ENCODE results near the gene YPEL2.
A peak's percentile ranks its signal among the peaks of the same experiment; 100 is the strongest.

The YPEL2 gene

DNA sequence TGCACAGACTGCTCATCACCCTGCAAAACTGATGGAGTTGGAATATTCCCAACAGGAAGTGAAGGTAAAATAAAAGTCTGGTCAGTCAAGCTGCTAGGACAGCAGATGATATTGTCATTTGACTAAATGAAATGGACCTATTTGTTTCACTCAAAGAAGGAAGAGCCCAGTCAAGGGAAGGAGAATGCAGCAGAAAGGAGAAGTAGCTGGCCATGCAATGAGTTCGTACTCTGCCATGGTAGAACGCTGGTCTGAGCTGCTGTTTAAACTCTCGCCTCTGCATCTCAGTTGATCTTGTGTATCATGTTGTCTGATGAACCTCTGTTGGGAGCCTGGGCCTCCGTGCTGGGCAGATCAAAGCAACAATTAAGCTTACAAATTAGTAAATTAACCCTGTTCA, 15.6 kb upstream of the YPEL2 start:
- no peak overlapping the region for H3K4me3 ChIP-seq (ENCODE audit: low read length)
- no peak for TF ChIP-seq ZNF274 (IDR thresholded peaks at IDR 0.05; ENCODE audit: low read depth, low read length)

DNA sequence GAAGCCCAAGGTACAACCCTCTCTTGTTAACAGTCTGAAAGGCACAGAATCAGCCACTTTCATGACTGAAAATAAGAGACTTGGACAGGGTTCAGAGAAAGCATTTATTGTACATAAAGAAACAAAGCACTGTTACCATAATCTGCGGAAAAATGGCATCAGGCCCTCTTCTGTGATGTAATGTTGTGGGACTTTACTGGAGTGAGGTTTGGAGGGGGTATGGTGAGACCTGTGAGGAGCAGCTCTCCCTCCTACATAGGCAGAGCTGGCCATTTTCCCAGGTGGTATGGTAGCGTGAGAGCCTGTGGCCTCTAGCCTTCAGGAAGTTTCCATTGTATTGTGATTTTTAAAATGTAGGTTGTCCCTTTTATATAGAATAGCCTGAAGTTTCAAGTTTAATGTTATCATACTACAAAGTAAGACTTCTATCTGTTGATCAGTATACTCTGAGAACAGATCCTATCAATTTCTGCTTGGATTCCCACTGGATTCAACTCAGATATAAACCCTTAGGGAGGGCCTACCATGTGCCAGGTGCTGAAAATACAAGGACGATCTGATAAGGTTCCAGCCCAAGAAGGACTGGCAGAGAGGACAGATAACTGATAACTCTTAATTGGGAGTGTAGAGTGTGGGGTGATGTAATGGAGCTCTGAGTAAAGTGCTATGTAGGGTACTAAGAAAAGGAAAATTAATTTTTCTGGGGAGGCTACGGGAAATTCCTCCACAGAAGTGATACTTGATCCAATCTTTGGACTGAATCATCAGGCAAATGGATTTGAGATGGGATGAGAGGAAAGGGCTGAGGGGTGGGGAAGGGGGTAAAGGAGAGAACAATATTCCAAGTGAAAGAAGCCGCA, 4.1 kb upstream of the YPEL2 start:
- no peak for TF ChIP-seq ZNF274 (IDR thresholded peaks at IDR 0.05; ENCODE audit: low read depth, low read length)
- no peak overlapping the region for H3K4me3 ChIP-seq (ENCODE audit: low read length)

DNA sequence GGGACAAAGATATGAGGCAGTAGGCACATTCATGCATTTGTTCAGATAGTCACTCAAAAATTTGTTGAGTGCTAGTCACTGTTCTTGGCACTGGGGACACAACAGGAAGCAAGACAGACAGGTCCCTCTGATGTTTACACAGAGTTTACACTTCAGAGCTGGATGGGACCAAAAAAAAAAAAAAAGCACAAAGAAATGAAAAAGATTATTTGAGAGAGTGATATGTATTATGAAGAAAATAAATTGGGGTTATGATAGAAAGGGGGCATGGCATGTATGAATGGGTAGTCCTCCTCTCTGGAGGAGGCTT, 3.5 kb upstream of the YPEL2 start:
- no peak overlapping the region for H3K4me3 ChIP-seq (ENCODE audit: low read length)
- no peak for TF ChIP-seq ZNF274 (IDR thresholded peaks at IDR 0.05; ENCODE audit: low read depth, low read length)

DNA sequence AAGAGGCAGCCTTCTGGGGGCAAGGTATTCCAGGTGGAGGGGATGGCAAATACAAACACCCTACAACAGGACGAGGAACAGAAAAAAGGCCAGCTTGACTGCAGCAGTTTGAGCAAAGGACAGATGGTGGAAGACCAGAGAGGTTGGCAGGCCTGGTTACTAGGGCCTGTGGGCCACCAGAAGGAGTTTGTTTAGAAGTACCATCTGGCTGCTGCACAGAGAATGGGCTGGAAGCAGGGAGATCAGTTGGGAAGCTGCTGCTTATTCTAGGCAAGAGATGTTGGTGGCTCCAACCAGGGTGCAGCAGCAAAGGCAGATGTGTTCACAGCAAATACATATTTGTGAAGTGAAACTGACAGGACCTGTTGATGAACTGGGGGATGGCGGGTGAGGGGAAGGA, 2.9 kb upstream of the YPEL2 start:
- no peak for TF ChIP-seq ZNF274 (IDR thresholded peaks at IDR 0.05; ENCODE audit: low read depth, low read length)
- H3K4me3 ChIP-seq (ENCODE audit: low read length), result no peak overlapping the region

DNA sequence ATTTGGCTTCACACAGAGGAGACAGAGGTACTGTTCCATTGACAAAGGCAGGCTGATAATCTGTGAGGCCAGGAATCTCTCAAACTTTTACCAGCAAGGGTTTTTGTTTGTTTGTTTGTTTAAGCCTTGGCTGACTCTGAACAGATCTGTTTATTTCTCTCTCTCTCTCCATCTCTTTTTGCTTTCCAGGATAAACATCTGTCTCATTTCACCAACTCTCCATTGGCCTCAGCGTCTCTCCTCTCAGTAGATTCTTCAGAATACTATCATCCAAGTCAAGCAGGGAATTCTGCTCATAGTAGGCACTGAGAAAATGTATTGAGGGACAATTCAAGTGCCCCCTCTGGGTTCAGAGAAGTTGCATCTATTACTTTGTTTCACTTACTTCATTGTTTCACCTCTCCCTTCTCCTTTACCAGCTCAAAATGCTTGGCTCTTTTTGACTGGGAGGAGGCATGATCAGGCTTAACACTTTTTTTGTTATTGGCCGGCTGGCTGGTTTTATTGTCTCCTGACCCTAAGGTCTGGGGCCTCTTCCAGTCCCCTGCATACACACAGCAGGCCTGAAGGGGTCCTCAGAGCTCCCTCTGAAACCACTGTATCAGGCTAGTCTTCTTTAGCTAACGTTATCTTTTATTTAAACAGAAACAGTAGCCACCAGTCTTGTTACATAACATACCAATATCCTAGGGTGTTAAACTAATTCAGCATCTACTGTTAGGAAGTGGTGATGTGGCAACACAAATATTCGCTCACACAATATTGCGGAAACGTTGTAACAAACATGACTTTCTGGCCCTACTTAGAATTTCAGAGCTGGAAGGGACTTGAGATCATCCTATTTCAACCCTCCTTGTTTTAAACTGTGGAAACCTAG, 2.0 kb upstream of the YPEL2 start:
- no peak for TF ChIP-seq ZNF274 (IDR thresholded peaks at IDR 0.05; ENCODE audit: low read depth, low read length)
- no peak overlapping the region for H3K4me3 ChIP-seq (ENCODE audit: low read length)

DNA sequence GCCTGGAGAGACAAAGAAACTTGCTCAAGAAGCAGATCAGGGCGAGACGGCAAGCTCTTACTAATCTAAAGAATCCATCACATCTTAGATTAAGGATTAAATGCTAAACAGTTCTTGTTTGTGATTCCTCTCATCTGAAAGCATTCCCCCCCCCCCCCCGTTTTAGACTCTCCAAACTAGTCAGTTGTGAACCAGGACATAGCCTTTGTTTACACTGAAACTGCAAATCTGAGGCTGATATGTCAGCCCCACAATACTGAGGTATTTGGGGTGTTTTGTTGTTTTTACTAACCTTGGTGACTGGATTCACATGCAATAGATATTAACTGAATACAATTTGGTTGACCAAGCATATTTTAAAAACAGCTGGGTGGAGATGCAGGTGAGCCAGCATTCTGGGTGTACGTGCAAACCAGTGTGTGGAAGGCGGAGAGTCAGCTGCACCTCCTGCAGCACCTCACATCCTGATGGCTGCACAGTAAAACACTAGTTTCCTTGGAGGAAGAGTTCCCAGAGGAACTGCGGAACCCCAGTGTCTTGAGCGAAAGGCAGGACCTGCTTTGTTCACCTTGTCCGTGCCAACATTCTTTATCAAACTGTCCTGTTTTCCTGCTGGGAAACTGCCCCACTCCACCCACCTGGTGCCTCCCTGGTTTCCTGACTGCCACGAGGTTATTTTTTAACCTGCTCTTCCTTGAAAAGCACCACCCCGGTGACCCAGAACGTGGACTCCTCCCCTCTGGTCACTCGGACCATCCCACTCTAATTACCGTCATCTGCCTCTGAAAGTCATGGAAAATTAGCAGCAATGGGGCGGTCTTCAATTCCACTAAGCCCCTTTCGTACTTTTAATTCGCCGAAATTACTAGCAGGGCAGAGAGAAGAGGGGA, 1.2 kb upstream of the YPEL2 start:
- no peak for TF ChIP-seq ZNF274 (IDR thresholded peaks at IDR 0.05; ENCODE audit: low read depth, low read length)
- H3K4me3 ChIP-seq (ENCODE audit: low read length), result no peak overlapping the region

DNA sequence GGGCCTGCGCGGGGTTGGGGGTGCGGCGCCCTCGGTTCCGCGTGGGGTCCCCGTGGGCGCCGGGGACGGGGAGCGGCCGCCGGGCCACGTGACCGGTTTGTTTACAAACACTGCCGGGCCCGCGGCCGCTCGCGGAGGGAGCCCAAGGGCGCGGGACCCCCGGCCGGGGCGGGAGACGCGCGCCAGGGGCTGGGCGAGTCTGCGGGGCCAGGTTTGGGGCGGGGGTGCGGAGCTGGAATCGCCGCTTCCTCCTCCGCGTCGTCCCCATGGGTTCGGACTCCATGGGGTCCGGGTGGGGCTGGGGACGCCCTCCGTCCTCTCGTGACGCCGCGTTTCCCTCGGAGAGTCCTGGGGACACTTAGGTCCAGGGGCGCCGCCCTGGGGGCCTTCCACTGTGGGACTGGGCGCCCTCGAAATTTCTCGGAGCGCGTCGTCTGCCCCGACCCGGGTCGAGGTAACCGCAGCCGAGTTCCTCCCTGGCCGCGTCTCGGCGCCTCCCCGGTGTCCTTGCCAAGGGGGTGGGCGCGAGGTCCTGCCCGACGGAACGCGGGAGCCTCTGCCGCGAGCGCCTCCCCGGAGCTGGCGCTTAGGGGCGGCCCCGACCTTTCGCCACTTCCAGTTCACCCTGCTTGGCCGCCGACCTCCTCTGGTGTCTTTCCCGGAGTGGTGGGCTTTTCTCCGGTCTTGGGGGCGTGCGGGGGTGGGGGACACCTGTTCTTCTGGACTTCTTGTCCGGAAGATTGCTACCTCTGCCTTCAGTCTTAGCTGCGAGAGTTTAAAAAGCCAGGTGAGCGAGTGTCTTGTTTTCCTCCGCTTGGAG, 684 bp downstream of the YPEL2 start:
- no peak for TF ChIP-seq ZNF274 (IDR thresholded peaks at IDR 0.05; ENCODE audit: low read depth, low read length)
- H3K4me3 ChIP-seq (ENCODE audit: low read length), result peak overlapping the region; percentile 82

DNA sequence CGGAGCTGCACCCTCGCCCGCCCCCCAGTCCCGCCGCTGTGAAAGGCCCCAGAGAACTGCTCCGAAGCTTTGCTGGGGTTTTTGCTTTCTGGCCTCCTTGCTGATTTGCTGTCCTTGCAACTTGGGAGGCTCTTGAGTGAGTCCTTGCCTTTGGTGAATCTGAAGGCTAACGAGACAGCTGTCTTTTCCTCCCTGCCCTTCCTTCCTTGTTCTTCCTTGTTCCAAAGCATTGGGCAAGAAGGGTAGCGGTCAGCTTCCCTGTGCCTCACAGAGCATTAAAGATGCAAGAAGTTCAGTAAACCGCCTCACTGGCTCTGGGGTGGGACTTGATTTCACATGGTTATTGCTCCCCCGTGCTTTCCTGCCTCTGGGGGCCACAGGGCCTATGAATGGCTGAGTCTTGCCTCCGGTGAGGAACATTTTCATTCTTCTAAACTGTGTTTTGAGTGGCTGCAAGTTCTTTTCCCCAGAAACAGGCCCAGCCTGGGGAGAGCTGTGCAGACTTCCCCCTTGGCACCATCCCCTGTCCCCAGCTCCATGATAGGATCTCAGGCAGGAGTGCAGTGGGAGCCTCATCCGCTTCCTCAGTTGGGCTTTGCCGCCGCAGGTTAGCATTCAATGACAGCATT, 1.4 kb downstream of the YPEL2 start:
- no peak for TF ChIP-seq ZNF274 (IDR thresholded peaks at IDR 0.05; ENCODE audit: low read depth, low read length)
- peak overlapping the region; percentile 82; the same call in 1 of the 2 replicates for H3K4me3 ChIP-seq (ENCODE audit: low read length)

DNA sequence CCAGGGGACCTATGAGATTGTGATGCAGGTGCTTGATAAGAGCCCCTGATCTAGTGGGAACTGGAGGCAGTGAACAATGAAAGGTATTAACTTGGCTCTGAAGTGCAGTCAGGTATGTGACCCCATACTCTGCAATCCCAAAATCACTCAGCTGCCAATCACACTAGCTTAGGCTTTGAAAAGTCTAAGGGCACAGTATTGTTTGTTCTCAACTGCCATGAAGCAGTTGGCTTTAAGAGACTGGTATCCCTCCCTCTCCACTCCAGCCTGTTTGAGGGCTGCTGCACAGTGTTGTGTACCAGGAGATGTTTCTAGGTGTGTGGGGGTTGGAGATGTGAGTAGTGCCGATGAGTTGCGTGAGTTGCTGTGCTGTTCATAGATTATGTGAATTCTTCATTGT, 2.4 kb downstream of the YPEL2 start:
- H3K4me3 ChIP-seq (ENCODE audit: low read length), result no peak overlapping the region

DNA sequence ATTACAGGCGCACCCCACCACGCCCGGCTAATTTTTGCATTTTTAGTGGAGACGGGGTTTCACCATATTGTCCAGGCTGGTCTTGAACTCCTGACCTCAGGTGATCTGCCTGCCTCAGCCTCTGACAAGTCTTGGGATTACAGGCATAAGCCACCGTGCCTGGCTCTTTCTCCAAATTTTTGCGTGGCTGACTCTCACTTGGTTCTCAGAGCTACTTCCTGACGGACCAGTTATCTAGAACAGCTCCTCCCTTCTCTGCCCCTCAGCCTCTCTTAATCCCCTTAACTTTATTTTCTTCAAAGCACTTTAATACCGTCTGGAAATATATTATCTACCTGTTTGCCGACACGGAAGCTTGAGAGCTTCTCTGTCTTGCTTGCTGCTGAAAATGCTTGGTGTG, 4.2 kb downstream of the YPEL2 start:
- no peak for TF ChIP-seq ZNF274 (IDR thresholded peaks at IDR 0.05; ENCODE audit: low read depth, low read length)
- H3K4me3 ChIP-seq (ENCODE audit: low read length), result no peak overlapping the region

More for the DNA sequence above, 2.4 kb downstream of the YPEL2 start:
- no peak for TF ChIP-seq ZNF274 (IDR thresholded peaks at IDR 0.05; ENCODE audit: low read depth, low read length)

DNA sequence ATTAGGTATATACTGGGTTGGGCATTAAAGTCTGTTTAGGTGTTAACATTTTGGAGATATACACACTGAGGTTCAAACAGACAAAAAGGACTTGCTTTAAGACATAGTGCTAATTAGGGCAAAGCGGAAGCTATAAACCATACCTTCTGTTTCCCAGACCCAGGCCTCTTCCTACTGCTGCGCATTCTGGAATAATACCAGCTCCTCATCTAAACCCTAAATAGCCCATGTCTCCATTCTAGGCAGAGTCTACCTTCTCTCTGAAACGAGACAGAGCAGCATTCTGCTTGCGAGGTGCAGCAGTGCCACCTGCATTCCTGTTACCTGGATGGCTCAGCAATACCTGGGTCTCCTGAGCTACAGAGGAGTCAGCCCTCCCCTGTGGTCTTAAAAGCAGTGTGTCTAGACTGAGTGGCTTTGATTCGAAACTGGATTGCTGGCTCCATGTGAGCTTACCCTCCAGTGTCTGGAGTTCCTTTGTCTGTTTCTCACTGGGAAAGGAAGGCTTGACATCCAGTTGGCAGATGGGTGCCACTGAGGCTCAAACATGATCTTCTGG, 6.4 kb downstream of the YPEL2 start:
- H3K4me3 ChIP-seq (ENCODE audit: low read length), result no peak overlapping the region
- no peak for TF ChIP-seq ZNF274 (IDR thresholded peaks at IDR 0.05; ENCODE audit: low read depth, low read length)

DNA sequence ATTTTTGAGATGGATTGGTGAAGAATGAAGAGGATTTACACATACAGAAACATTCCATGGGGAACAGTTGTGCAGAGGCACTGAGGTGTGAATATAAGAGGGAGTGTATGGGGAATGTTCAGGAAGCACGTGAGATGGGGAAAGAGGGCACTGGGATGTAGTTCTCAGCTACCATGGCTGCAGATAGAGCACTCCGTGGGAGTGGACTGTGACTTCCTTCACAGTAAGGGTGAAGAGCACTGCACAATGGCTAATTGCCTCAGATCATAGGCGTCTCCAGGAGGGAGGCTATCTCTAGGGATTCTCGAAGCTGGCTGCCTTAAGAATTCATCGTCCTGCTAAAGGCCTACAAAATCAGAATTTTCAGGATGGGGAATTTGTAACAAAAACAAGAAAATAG, 7.0 kb downstream of the YPEL2 start:
- no peak for TF ChIP-seq ZNF274 (IDR thresholded peaks at IDR 0.05; ENCODE audit: low read depth, low read length)
- H3K4me3 ChIP-seq (ENCODE audit: low read length), result no peak overlapping the region

DNA sequence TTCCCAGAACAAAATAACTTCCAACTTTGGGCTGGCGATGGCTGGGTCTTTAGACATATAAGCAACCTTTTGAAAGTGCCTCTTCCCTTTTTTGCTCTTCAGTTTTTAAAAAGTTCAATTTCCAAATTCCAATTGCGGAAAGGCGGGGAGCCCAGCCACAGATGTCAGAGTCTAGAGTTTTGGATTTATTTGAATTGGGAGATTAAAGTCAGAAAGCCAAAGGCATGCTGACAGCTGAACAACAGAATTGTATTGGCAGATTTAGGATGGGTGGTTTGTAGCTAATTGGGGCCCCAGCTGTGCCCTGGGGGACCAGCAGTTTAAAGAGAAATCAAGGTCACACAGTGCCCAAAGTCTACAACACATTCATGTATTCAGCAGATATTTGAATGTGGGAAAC, 10.5 kb downstream of the YPEL2 start:
- TF ChIP-seq ZNF274 (IDR thresholded peaks at IDR 0.05; ENCODE audit: low read depth, low read length), result no peak
- H3K4me3 ChIP-seq (ENCODE audit: low read length), result no peak overlapping the region

All from GM08714 (cell line).